ENCODE results near the gene COA7.

DNA sequence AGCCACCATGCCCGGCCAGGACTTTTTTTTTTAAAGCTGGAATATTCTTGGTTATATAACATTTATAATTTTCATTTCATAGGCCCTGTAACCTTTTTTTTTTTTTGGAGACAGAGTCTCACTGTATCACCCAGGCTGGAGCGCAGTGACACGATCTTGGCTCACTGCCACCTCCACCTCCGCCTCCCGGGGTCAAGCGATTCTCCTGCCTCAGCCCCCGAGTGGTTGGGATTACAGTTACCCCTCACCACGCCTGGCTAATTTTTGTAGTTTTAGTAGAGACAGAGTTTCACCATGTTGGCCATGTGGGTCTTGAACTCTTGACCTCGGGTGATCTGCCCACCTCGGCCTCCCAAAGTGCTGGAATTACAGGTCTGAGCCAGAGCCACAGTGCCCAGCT lies 40.7 kb upstream of the COA7 start:
- TF ChIP-seq CHD2 (IDR thresholded peaks at IDR 0.05; ENCODE audit: low read length, partially characterized antibody) (no peak), YY1 (IDR thresholded peaks at IDR 0.05; ENCODE audit: low read depth) (no peak), POLR2AphosphoS5 (IDR thresholded peaks at IDR 0.05; ENCODE audit: low read depth, low read length) (no peak), TEAD4 (IDR thresholded peaks at IDR 0.05; ENCODE audit: borderline replicate concordance, insufficient read depth) (no peak), CTCF (IDR thresholded peaks at IDR 0.05) (no peak), GABPA (IDR thresholded peaks at IDR 0.05; ENCODE audit: low read depth) (no peak), NRF1 (IDR thresholded peaks at IDR 0.05; ENCODE audit: low read depth, low read length) (no peak), USF2 (IDR thresholded peaks at IDR 0.05; ENCODE audit: borderline replicate concordance, low read depth, low read length) (no peak), SMC3 (IDR thresholded peaks at IDR 0.05; ENCODE audit: low read depth, low read length) (no peak), IRF3 (IDR thresholded peaks at IDR 0.05; ENCODE audit: low read depth, low read length) (no peak), EP300 (IDR thresholded peaks at IDR 0.05; ENCODE audit: borderline replicate concordance in 1 of 2, low read depth in 1 of 2, low read length in 1 of 2) (no peak), TAF1 (IDR thresholded peaks at IDR 0.05; ENCODE audit: borderline replicate concordance, low read depth, low read length) (no peak), SIN3A (IDR thresholded peaks at IDR 0.05; ENCODE audit: borderline replicate concordance, low read depth, low read length) (no peak)
